Suprapubic skin (tissue), 4 donors: ENCODE results near the gene GPR35.

Source experiments
- EP300 ChIP-seq: sonication (generic); formaldehyde crosslinking; IDR thresholded peaks from one replicate; pipeline ENCODE4 v1.6.1; 2017; ENCODE audit warnings: antibody characterized with exemption
- POLR2A ChIP-seq, 2 donors: fragments of 450-650 bp; IDR thresholded peaks; one replicate each; pipeline ENCODE4 v1.6.1; 2017; ENCODE audit warnings: antibody characterized with exemption in 2 of 2, mild to moderate bottlenecking in 2 of 2, moderate library complexity in 2 of 2
- POLR2AphosphoS5 ChIP-seq, 3 donors: sonication (generic); formaldehyde crosslinking; IDR thresholded peaks; one replicate each; pipeline ENCODE4 v1.6.1; 2017; ENCODE audit warnings: antibody characterized with exemption in 3 of 3
- TF ChIP-seq, protein P1 (sequence below), 2 donors: fragments of 200-600 bp in 1 of 2; fragments of 450-650 bp in 1 of 2; sonication (generic) in 1 of 2; IDR thresholded peaks; one replicate each; pipeline ENCODE4 v1.5.1; 2016 to 2019; ENCODE audit warnings: antibody characterized with exemption in 2 of 2, mild to moderate bottlenecking in 1 of 2, moderate library complexity in 1 of 2

DNA sequence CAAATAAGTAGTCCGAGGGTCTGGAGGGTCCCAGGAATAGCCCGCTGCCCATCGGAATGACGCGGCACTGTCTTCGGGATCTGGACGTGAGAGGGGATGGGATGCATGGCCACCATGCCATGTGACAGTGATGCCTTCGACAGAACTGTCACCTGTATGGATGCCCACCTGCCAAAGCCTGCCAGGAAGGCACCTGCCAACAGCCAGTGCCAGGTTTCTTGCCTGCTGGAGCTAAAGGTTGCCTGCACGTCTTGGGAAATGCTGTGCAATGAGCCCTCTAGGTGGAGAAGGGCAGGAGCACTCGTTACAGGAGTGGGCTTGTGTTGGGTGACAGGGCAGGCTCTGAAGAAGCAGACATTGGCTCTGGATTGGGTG, 20.5 kb downstream of the GPR35 start:
- no peak for TF ChIP-seq POLR2AphosphoS5 (IDR thresholded peaks at IDR 0.05)
- TF ChIP-seq, protein P1, sequence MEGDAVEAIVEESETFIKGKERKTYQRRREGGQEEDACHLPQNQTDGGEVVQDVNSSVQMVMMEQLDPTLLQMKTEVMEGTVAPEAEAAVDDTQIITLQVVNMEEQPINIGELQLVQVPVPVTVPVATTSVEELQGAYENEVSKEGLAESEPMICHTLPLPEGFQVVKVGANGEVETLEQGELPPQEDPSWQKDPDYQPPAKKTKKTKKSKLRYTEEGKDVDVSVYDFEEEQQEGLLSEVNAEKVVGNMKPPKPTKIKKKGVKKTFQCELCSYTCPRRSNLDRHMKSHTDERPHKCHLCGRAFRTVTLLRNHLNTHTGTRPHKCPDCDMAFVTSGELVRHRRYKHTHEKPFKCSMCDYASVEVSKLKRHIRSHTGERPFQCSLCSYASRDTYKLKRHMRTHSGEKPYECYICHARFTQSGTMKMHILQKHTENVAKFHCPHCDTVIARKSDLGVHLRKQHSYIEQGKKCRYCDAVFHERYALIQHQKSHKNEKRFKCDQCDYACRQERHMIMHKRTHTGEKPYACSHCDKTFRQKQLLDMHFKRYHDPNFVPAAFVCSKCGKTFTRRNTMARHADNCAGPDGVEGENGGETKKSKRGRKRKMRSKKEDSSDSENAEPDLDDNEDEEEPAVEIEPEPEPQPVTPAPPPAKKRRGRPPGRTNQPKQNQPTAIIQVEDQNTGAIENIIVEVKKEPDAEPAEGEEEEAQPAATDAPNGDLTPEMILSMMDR (IDR thresholded peaks at IDR 0.05) = no peak
- TF ChIP-seq POLR2A (IDR thresholded peaks at IDR 0.05) = no peak
- no peak for TF ChIP-seq EP300
